ENCODE measurements around the gene PSMD1.

PSMD1 gene

GRCh38 chr2:231212329-231212845 lies 155.7 kb downstream of the PSMD1 start:
- DNase-seq: no peak

DNA sequence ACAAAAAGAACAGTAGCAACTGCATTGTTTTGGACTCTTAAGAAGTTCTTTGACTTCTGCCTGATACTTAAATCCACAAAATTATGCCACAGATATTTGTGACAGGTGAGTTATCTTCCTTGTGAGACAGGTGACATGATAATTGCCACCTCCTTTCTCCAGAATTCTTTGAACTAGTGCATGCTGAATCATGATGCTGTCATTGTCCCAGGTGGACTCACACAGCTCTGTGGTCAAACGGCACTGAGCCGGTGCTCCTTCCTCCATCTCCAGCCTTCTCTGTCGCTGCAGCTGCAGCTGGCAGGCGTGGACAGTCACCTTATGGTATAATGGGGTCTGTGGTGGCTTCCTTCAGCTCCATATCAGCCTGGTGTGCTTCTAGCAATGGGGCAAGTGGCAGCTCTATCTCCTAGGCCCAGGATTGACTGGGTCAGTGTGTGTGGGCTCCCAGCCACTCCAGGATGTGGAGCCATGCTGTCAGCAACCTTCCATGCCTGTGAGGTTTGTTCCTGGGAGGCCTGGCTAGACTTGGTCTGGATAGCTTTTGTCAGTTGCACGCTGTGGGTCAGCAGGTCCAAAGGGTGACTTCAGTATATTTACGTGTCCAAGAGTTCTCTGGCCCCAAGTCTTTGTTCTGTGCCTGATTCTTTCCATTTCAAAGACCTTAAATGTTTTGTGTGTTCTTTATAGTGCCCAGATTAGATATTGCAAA lies 157.4 kb downstream of the PSMD1 start:
- no peak for DNase-seq

- DNase-seq: no peak
Observed at GRCh38 chr2:231218366-231218765, 161.7 kb downstream of the PSMD1 start.

DNA sequence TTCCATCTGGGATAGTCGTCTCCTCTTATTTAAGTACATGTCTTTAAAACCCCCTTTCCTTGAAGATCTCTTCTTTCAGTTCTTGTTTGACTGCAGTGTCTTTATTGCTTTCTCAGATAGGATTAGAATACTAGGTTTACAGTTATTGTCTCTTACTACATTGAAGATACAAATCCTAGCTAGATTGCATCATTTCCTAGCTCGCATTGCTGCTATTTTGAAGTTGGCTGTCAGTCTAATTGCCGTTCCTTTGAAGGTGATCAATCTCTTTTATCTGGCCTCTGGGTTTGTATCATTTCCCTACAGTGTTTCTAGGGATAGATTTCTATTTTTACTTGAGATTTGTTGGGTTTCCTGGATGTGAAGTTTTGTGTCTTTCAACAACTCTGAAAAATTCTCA lies 162.6 kb downstream of the PSMD1 start:
- DNase-seq: no peak

GRCh38 chr2:231221761-231222160 lies 165.1 kb downstream of the PSMD1 start:
- DNase-seq: no peak
